K562 (cell line): ENCODE data around the gene STX12. TPM values are rescaled to one million over a fixed set of nuclear protein-coding genes. Genes with fewer than 3 reads are reported as not detected.

Experiments
- ARID1B ChIP-seq: fragments of 450-650 bp; IDR thresholded peaks from 2 replicates; pipeline ENCODE4 v1.6.1; 2016; ENCODE audit warnings: antibody characterized with exemption, mild to moderate bottlenecking, inconsistent platforms
- CBFA2T3 ChIP-seq: fragments of 450-650 bp; IDR thresholded peaks from 2 replicates; pipeline ENCODE4 v1.6.1; 2017
- ETV1 ChIP-seq: fragments of 450-650 bp; conservative IDR thresholded peaks from 2 replicates; pipeline ENCODE4 v1.6.1; 2016; ENCODE audit warnings: missing genetic modification characterization, control low read depth, low read depth, missing compliant biosample characterization
- GTF2A2 ChIP-seq: IDR thresholded peaks from 2 replicates; pipeline ENCODE4 v1.6.1; 2016; ENCODE audit warnings: mild to moderate bottlenecking, missing genetic modification characterization, missing compliant biosample characterization
- JUN ChIP-seq, 2 experiments: sonication (generic) in 1 of 2; formaldehyde crosslinking in 1 of 2; IDR thresholded peaks; 2 replicates each; pipeline versions ENCODE4 v1.6.1 to v1.8.0; 2012 to 2022; ENCODE audit warnings: borderline replicate concordance in 2 of 2, mild to moderate bottlenecking in 2 of 2, improper control_type of control experiment in 1 of 2, low read depth in 1 of 2, low read length in 1 of 2, missing genetic modification reagents in 1 of 2
- JUND ChIP-seq, 2 experiments: IDR thresholded peaks; 2 replicates in 1 of 2; 3 replicates in 1 of 2; pipeline ENCODE4 v1.6.1; 2011; ENCODE audit warnings: borderline replicate concordance in 2 of 2, low read depth in 2 of 2, low read length in 2 of 2, improper control_type of control experiment in 1 of 2, missing biosample characterization in 1 of 2, missing genetic modification characterization in 1 of 2, missing genetic modification reagents in 1 of 2
- MEIS2 ChIP-seq: fragments of 450-650 bp; IDR thresholded peaks from 2 replicates; pipeline ENCODE4 v1.6.1; 2014; ENCODE audit warnings: mild to moderate bottlenecking; ENCODE audit not compliant: partially characterized antibody
- NCOA1 ChIP-seq: fragments of 450-650 bp; IDR thresholded peaks from 2 replicates; pipeline ENCODE4 v1.6.1; 2016; ENCODE audit warnings: low read depth
- NCOR1 ChIP-seq: fragments of 450-650 bp; IDR thresholded peaks from 2 replicates; pipeline ENCODE4 v1.6.1; 2016; ENCODE audit warnings: mild to moderate bottlenecking, moderate library complexity
- SMAD4 ChIP-seq: fragments of 250-450 bp; sonication (Bioruptor Pico); conservative IDR thresholded peaks from 2 replicates; pipeline ENCODE4 v1.8.0; 2021; ENCODE audit warnings: inconsistent platforms, mild to moderate bottlenecking, moderate library complexity
- SMARCA4 ChIP-seq: fragments of 450-650 bp; IDR thresholded peaks from 2 replicates; pipeline ENCODE4 v1.6.1; 2016
- SOX6 ChIP-seq: fragments of 450-650 bp; IDR thresholded peaks from 2 replicates; pipeline ENCODE4 v1.6.1; 2014; ENCODE audit warnings: mild to moderate bottlenecking
- SRF ChIP-seq, 2 experiments: fragments of 250-450, 450-650 bp in 1 of 2; sonication (Bioruptor Pico) in 1 of 2; sonication (generic) in 1 of 2; formaldehyde crosslinking; IDR thresholded peaks; 2 replicates each; pipeline versions ENCODE4 v1.5.0 to v1.5.1; 2020 to 2022; ENCODE audit warnings: mild to moderate bottlenecking in 1 of 2, missing genetic modification reagents in 1 of 2
- TGIF2 ChIP-seq: sonication (generic); formaldehyde crosslinking; IDR thresholded peaks from 2 replicates; pipeline ENCODE4 v1.8.1; 2022; ENCODE audit warnings: mild to moderate bottlenecking, missing genetic modification reagents, moderate library complexity
- ZNF165 ChIP-seq: fragments of 250-450 bp; sonication (Bioruptor Pico); IDR thresholded peaks from 2 replicates; pipeline ENCODE4 v1.4.0; 2020; ENCODE audit warnings: borderline replicate concordance
- polyA plus RNA-seq, 8 experiments: library from polyadenylated mRNA; depleted of rRNA in 4 of 8; stranded (reverse) in 5 of 8; unstranded in 3 of 8; fragments of >200 nt; fragmentation: Nextera tagmentation in 2 of 8; fragmentation: Illumina TruSeq in 1 of 8; extraction: Ambion mirVana in 2 of 8; extraction: Trizol in 1 of 8; gene quantifications; 2 replicates each; pipeline versions ENCODE4 v1.2.1 to v1.2.3, GENCODE V29; 2011 to 2014; ENCODE audit warnings: inconsistent platforms in 1 of 8, missing spikeins in 1 of 8
- total RNA-seq, 7 experiments: library from RNA; depleted of rRNA in 6 of 7; stranded (reverse); fragments of >200 nt in 6 of 7; fragmentation: Illumina TruSeq in 2 of 7; extraction: Trizol in 2 of 7; gene quantifications; 2 replicates each; pipeline versions ENCODE4 v1.2.1 to v1.2.3, GENCODE V29; 2011 to 2021; ENCODE audit warnings: low replicate concordance in 1 of 7
- TF ChIP-seq, protein P1 (sequence below): IDR thresholded peaks from 2 replicates; pipeline ENCODE4 v1.6.1; 2012; ENCODE audit warnings: low read depth, low read length, improper control_type of control experiment, borderline replicate concordance
- TF ChIP-seq, protein P2 (sequence below): fragments of 450-650 bp; IDR thresholded peaks from 2 replicates; pipeline ENCODE4 v1.6.1; 2016
- TF ChIP-seq, protein P3 (sequence below): sonication (generic); formaldehyde crosslinking; IDR thresholded peaks from 2 replicates; pipeline ENCODE4 v1.4.0; 2020; ENCODE audit warnings: mild to moderate bottlenecking, missing genetic modification reagents
- TF ChIP-seq, protein P4 (sequence below): fragments of 450-650 bp; formaldehyde crosslinking; IDR thresholded peaks from 2 replicates; pipeline ENCODE4 v1.4.0; 2022; ENCODE audit warnings: missing genetic modification characterization
- TF ChIP-seq, protein P5 (sequence below): fragments of 450-650 bp; IDR thresholded peaks from 2 replicates; pipeline ENCODE4 v1.6.1; 2017; ENCODE audit warnings: mild to moderate bottlenecking, moderate library complexity

Gene STX12
- total and polyA plus RNA-seq, 9 of the 15 experiments (the other 6 are each of a cell fraction or from before 2014, with no cell fraction given): 16.9 to 31.3 (median 25.7) TPM

DNA sequence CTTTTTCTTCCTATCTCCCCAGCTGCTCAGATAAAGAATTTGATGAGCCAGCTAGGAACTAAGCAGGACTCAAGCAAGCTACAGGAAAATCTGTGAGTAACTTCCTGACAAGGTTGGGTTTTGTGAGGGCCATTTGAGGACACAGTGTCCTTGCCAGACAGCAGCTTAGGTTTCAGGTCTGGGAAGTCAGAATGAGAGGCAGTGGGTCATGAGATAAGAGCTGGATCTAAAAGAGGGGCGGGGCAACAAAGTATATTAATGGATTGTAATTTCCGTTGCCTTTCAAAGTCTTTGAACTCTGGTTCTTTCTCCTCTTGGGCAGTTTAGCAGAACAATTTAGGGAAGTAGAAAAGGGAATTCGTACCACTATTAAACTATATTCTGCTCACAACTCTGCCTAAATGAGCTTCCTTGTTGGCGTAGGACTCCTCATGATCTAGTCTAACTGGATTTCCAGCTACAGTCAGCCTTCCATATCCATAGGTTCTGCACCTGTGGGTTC lies 16.6 kb downstream of the STX12 start (continued):
- TF ChIP-seq, protein P1, sequence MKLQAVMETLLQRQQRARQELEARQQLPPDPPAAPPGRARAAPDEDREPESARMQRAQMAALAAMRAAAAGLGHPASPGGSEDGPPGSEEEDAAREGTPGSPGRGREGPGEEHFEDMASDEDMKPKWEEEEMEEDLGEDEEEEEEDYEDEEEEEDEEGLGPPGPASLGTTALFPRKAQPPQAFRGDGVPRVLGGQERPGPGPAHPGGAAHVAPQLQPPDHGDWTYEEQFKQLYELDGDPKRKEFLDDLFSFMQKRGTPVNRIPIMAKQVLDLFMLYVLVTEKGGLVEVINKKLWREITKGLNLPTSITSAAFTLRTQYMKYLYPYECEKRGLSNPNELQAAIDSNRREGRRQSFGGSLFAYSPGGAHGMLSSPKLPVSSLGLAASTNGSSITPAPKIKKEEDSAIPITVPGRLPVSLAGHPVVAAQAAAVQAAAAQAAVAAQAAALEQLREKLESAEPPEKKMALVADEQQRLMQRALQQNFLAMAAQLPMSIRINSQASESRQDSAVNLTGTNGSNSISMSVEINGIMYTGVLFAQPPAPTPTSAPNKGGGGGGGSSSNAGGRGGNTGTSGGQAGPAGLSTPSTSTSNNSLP: 0 out of 2 replicates have a peak, but pooled peaks have one; percentile 37
- peak; percentile 75 for TF ChIP-seq NCOR1
- TF ChIP-seq, protein P2, sequence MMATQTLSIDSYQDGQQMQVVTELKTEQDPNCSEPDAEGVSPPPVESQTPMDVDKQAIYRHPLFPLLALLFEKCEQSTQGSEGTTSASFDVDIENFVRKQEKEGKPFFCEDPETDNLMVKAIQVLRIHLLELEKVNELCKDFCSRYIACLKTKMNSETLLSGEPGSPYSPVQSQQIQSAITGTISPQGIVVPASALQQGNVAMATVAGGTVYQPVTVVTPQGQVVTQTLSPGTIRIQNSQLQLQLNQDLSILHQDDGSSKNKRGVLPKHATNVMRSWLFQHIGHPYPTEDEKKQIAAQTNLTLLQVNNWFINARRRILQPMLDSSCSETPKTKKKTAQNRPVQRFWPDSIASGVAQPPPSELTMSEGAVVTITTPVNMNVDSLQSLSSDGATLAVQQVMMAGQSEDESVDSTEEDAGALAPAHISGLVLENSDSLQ: peak; percentile 65
- peak; percentile 58 for TF ChIP-seq CBFA2T3
- peak; percentile 31; the same call in 1 of the 2 replicates for TF ChIP-seq SMARCA4
- TF ChIP-seq JUND (IDR thresholded peaks at IDR 0.05; ENCODE audit: borderline replicate concordance, low read depth, low read length): peak; percentile 44; the same call in 1 of the 2 replicates
- TF ChIP-seq JUND (tag; IDR thresholded peaks at IDR 0.05; ENCODE audit: borderline replicate concordance, low read depth, low read length): peak; percentile 50; the same call in 1 of the 3 replicates
- TF ChIP-seq ZNF165 (CRISPR knock-in tag): no peak
- TF ChIP-seq SRF (CRISPR knock-in tag; IDR thresholded peaks at IDR 0.05): no peak
- TF ChIP-seq, protein P3, sequence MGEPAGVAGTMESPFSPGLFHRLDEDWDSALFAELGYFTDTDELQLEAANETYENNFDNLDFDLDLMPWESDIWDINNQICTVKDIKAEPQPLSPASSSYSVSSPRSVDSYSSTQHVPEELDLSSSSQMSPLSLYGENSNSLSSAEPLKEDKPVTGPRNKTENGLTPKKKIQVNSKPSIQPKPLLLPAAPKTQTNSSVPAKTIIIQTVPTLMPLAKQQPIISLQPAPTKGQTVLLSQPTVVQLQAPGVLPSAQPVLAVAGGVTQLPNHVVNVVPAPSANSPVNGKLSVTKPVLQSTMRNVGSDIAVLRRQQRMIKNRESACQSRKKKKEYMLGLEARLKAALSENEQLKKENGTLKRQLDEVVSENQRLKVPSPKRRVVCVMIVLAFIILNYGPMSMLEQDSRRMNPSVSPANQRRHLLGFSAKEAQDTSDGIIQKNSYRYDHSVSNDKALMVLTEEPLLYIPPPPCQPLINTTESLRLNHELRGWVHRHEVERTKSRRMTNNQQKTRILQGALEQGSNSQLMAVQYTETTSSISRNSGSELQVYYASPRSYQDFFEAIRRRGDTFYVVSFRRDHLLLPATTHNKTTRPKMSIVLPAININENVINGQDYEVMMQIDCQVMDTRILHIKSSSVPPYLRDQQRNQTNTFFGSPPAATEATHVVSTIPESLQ (CRISPR knock-in tag): no peak
- peak; percentile 59 for TF ChIP-seq SMAD4 (CRISPR knock-in tag)
- TF ChIP-seq TGIF2 (CRISPR knock-in tag): no peak
- peak; percentile 77 for TF ChIP-seq ETV1 (tag)
- TF ChIP-seq NCOA1: peak; percentile 70
- TF ChIP-seq, protein P4, sequence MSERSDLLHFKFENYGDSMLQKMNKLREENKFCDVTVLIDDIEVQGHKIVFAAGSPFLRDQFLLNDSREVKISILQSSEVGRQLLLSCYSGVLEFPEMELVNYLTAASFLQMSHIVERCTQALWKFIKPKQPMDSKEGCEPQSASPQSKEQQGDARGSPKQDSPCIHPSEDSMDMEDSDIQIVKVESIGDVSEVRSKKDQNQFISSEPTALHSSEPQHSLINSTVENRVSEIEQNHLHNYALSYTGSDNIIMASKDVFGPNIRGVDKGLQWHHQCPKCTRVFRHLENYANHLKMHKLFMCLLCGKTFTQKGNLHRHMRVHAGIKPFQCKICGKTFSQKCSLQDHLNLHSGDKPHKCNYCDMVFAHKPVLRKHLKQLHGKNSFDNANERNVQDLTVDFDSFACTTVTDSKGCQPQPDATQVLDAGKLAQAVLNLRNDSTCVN (CRISPR knock-in tag): no peak
- peak; percentile 20; the same call in 1 of the 2 replicates for TF ChIP-seq SOX6
- TF ChIP-seq GTF2A2 (tag): no peak
- TF ChIP-seq, protein P5, sequence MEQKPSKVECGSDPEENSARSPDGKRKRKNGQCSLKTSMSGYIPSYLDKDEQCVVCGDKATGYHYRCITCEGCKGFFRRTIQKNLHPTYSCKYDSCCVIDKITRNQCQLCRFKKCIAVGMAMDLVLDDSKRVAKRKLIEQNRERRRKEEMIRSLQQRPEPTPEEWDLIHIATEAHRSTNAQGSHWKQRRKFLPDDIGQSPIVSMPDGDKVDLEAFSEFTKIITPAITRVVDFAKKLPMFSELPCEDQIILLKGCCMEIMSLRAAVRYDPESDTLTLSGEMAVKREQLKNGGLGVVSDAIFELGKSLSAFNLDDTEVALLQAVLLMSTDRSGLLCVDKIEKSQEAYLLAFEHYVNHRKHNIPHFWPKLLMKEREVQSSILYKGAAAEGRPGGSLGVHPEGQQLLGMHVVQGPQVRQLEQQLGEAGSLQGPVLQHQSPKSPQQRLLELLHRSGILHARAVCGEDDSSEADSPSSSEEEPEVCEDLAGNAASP: peak; percentile 79
- 0 out of 2 replicates have a peak, but pooled peaks have one; percentile 26 for TF ChIP-seq JUN (IDR thresholded peaks at IDR 0.05; ENCODE audit: borderline replicate concordance, low read depth, low read length)
- no peak for TF ChIP-seq JUN (CRISPR knock-in tag; IDR thresholded peaks at IDR 0.05; ENCODE audit: borderline replicate concordance)
- TF ChIP-seq ARID1B: peak; percentile 57; the same call in 1 of the 2 replicates
- TF ChIP-seq MEIS2: peak; percentile 34
